Fibroblast of lung (primary cell): ENCODE data around the gene LRFN4. TPM values are rescaled to one million over a fixed set of nuclear protein-coding genes. Genes with fewer than 3 reads are reported as not detected.

ENCODE experiments used
- DNase-seq, 2 donors: peaks; one replicate each; pipeline versions ENCODE4 v3.0.0 to v3.0.0-alpha.2; 2010; ENCODE audit warnings: low read depth in 2 of 2
- H2AFZ ChIP-seq: 2 replicates; pipeline ENCODE4 v1.5.1; 2012; ENCODE audit warnings: low read length, control low read depth, inconsistent platforms
- H3K27ac ChIP-seq: 2 replicates; pipeline ENCODE4 v1.5.1; 2011; ENCODE audit warnings: low read length, control low read depth; ENCODE audit not compliant: insufficient read depth
- H3K27me3 ChIP-seq: 2 replicates; pipeline ENCODE4 v1.5.1; 2011; ENCODE audit warnings: mild to moderate bottlenecking, low read length; ENCODE audit not compliant: control insufficient read depth, insufficient read depth
- H3K36me3 ChIP-seq: 2 replicates; pipeline ENCODE4 v1.5.1; 2011; ENCODE audit warnings: low read length; ENCODE audit not compliant: control insufficient read depth, insufficient read depth
- H3K4me1 ChIP-seq: 2 replicates; pipeline ENCODE4 v1.5.1; 2011; ENCODE audit warnings: low read length; ENCODE audit not compliant: control insufficient read depth, insufficient read depth; ENCODE audit errors: extremely low read depth
- H3K4me2 ChIP-seq: 2 replicates; pipeline ENCODE4 v1.5.1; 2011; ENCODE audit warnings: low read length, control low read depth; ENCODE audit not compliant: insufficient read depth; ENCODE audit errors: extremely low read depth
- H3K4me3 ChIP-seq, 4 experiments: fragments of 200-600 bp in 1 of 4; sonication (generic) in 1 of 4; replicated peaks in 1 of 4; 2 replicates each; pipeline ENCODE4 v1.5.1; 2011 to 2016; ENCODE audit warnings: low read length in 4 of 4, low read depth in 3 of 4, mild to moderate bottlenecking in 3 of 4, control low read depth in 2 of 4, inconsistent platforms in 1 of 4, mixed read lengths in 1 of 4; ENCODE audit not compliant: insufficient read depth in 1 of 4; ENCODE audit errors: control extremely low read depth in 1 of 4
- H3K79me2 ChIP-seq: 2 replicates; pipeline ENCODE4 v1.5.1; 2012; ENCODE audit warnings: mild to moderate bottlenecking, low read length, inconsistent platforms; ENCODE audit not compliant: control insufficient read depth, insufficient read depth
- H3K9ac ChIP-seq: 2 replicates; pipeline ENCODE4 v1.5.1; 2011; ENCODE audit warnings: mild to moderate bottlenecking, low read length, control low read depth; ENCODE audit not compliant: insufficient read depth
- H3K9me3 ChIP-seq: 2 replicates; pipeline ENCODE4 v1.5.1; 2012; ENCODE audit warnings: low read depth, low read length; ENCODE audit not compliant: control insufficient read depth, insufficient read depth
- H4K20me1 ChIP-seq: 2 replicates; pipeline ENCODE4 v1.5.1; 2011; ENCODE audit warnings: low read length; ENCODE audit not compliant: control insufficient read depth, insufficient read depth; ENCODE audit errors: extremely low read depth
- CTCF ChIP-seq, 2 donors: IDR thresholded peaks in 1 of 2; conservative IDR thresholded peaks in 1 of 2; 1 replicate in 1 of 2; 2 replicates in 1 of 2; pipeline ENCODE4 v1.5.1; 2011 to 2012; ENCODE audit warnings: low read length in 2 of 2, control low read depth in 1 of 2, inconsistent platforms in 1 of 2, low read depth in 1 of 2, mild to moderate bottlenecking in 1 of 2
- EZH2 ChIP-seq: IDR thresholded peaks from 2 replicates; pipeline ENCODE4 v1.5.1; 2012; ENCODE audit warnings: low read length, control low read depth, mild to moderate bottlenecking; ENCODE audit errors: missing control alignments
- polyA plus RNA-seq, 2 donors: library from polyadenylated mRNA; depleted of rRNA in 1 of 2; stranded (reverse) in 1 of 2; unstranded in 1 of 2; fragments of >200 nt; gene quantifications; 2 replicates each; pipeline ENCODE4 v1.2.1, GENCODE V29; 2011 to 2012; ENCODE audit warnings: missing spikeins in 1 of 2
- total RNA-seq: library from RNA; depleted of rRNA; stranded (reverse); fragments of >200 nt; gene quantifications from 2 replicates; pipeline ENCODE4 v1.2.1, GENCODE V29; 2014

LRFN4 gene
- total and polyA plus RNA-seq, 2 donors (not counting 1 experiment from before 2014, with no cell fraction given): 3.8 to 14.5 TPM

DNA sequence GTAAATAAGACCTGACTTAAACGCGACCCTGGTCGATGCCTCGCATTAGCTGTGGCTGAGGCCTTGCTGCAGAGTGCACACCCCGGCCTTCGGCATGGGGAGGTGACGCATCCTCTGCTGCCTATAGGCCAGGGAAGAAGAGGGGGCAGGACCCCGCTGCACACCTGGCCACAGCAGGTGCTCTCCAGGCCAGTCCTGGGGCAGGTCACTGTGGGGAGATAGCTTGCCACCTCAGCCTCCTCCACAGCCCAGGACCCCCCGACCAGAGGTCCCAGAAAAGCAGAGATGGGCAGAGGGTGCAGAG, 12.7 kb downstream of the LRFN4 start:
- Histone ChIP-seq H3K4me2 (no peak overlapping the region), H3K9ac (no peak overlapping the region), H3K36me3 (no peaks in the 10 kb centered on the region), H3K27ac (no peak overlapping the region), H3K9me3 (no peaks in the 10 kb centered on the region), H3K4me3 (no peak overlapping the region), H2AFZ (no peak overlapping the region), H3K79me2 (no peaks in the 10 kb centered on the region), H3K4me1 (no peaks in the 10 kb centered on the region), H4K20me1 (no peaks in the 10 kb centered on the region), H3K27me3 (no peaks in the 10 kb centered on the region)
- TF ChIP-seq CTCF (conservative IDR thresholded peaks at IDR 0.05 in 1 of 2, IDR thresholded peaks at IDR 0.05 in 1 of 2; ENCODE audit: low read depth in 1 of 2, low read length in 2 of 2): no peak
- TF ChIP-seq EZH2: no peak
- no peak for DNase-seq

DNA sequence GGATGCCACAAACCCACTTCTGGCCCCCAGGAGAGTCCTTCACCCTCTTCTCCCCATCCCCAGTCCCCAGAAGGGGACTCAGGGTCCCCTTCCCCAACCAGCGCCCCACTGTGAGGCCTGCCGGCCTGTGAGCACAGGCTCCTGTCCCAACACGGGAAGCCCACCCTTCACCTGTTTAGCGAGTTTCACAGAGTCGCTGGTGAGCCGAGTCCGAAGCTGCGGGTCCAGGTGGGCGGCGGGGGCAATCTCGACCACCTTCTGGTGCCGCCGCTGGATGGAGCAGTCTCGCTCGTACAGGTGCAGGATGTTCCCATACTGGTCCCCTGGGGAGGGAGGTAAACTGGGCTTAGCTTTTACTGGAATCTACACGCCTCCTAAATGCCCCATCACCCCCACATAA, 13.3 kb downstream of the LRFN4 start:
- Histone ChIP-seq H2AFZ (no peak overlapping the region), H3K4me3 (no peak overlapping the region), H3K9ac (no peak overlapping the region), H3K79me2 (no peaks in the 10 kb centered on the region), H4K20me1 (no peaks in the 10 kb centered on the region), H3K36me3 (no peaks in the 10 kb centered on the region), H3K27me3 (no peaks in the 10 kb centered on the region), H3K9me3 (no peaks in the 10 kb centered on the region), H3K27ac (no peak overlapping the region), H3K4me1 (no peaks in the 10 kb centered on the region), H3K4me2 (no peak overlapping the region)
- no peak for DNase-seq
- TF ChIP-seq EZH2 (no peak), CTCF (conservative IDR thresholded peaks at IDR 0.05 in 1 of 2, IDR thresholded peaks at IDR 0.05 in 1 of 2; ENCODE audit: low read depth in 1 of 2, low read length in 2 of 2) (no peak)

DNA sequence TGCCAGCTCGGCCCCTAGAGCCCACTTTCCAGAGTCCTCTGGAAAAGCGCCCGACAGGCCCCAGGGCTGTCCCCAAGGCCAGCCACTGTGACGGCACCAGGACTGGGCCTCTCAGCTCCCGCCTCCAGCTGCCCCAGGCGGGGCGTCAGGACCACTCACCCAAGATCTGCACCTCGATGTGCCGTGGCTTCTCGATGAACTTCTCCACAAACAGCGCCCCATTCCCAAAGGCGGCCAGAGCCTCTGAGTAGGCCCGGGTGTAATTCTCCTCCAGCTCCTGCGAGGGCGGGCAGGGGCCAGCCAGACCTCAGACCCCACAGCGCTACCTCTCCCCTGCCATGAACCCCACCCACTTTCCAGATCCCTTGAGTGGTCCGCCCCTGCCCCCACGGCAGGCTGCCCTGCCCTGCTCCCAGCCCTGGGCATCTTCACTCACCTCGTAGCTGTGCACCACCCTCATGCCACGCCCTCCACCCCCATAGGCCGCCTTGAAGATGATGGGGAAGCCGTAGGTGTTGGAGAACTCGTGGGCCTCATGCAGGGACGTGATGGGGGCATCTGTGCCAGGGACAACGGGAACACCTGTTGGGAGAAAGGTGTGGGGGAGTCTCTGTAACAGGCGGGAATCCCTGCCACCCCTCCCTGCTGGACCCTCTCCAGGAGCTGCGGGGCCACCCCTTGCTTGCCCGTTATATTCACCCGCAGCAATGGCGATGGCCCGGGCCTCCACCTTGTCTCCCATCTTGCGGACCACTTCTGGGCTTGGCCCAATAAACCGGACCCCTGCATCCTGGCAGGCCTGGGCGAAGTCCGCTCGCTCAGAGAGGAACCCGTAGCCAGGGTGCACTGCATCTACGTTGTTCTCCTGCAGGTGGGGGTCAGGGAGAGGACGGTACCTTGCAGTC, 14.0 kb downstream of the LRFN4 start:
- Histone ChIP-seq H3K79me2 (no peaks in the 10 kb centered on the region), H3K27me3 (no peaks in the 10 kb centered on the region), H3K27ac (no peak overlapping the region), H3K4me3 (no peak overlapping the region), H3K36me3 (no peaks in the 10 kb centered on the region), H3K9ac (no peak overlapping the region), H3K4me1 (no peaks in the 10 kb centered on the region), H3K4me2 (no peak overlapping the region), H2AFZ (no peak overlapping the region), H4K20me1 (no peaks in the 10 kb centered on the region), H3K9me3 (no peaks in the 10 kb centered on the region)
- no peak for DNase-seq
- TF ChIP-seq EZH2: no peak
- TF ChIP-seq CTCF (conservative IDR thresholded peaks at IDR 0.05 in 1 of 2, IDR thresholded peaks at IDR 0.05 in 1 of 2; ENCODE audit: low read depth in 1 of 2, low read length in 2 of 2): no peak
